Neural progenitor cell (in vitro differentiated cells): ENCODE data around the gene FILIP1. TPM values are rescaled to one million over a fixed set of nuclear protein-coding genes. Genes with fewer than 3 reads are reported as not detected.

Source experiments
- DNase-seq: peaks from one replicate; pipeline ENCODE4 v3.0.0-alpha.2; 2016; ENCODE audit warnings: low spot score
- H2AFZ ChIP-seq: fragments of 200-600 bp; sonication (generic); replicated peaks from 2 replicates; pipeline ENCODE4 v1.6.1; 2016; ENCODE audit warnings: antibody characterized with exemption
- H3F3A ChIP-seq: fragments of 200-600 bp; sonication (generic); 2 replicates; pipeline ENCODE4 v1.6.1; 2016; ENCODE audit warnings: antibody characterized with exemption, low read depth
- H3K27ac ChIP-seq: fragments of 200-600 bp; sonication (generic); 2 replicates; pipeline ENCODE4 v1.5.1; 2016; ENCODE audit warnings: mild to moderate bottlenecking
- H3K27me3 ChIP-seq: fragments of 200-600 bp; sonication (generic); 2 replicates; pipeline ENCODE4 v1.6.1; 2016; ENCODE audit warnings: mild to moderate bottlenecking, moderate library complexity
- H3K36me3 ChIP-seq: fragments of 200-600 bp; sonication (generic); 2 replicates; pipeline ENCODE4 v1.5.1; 2016
- H3K4me1 ChIP-seq: fragments of 200-600 bp; sonication (generic); 2 replicates; pipeline ENCODE4 v1.6.1; 2016; ENCODE audit warnings: mixed run types
- H3K4me2 ChIP-seq: fragments of 200-600 bp; sonication (generic); 2 replicates; pipeline ENCODE4 v1.6.1; 2016
- H3K4me3 ChIP-seq: fragments of 200-600 bp; sonication (generic); 2 replicates; pipeline ENCODE4 v1.5.1; 2016
- H3K79me2 ChIP-seq: fragments of 200-600 bp; sonication (generic); 2 replicates; pipeline ENCODE4 v1.6.1; 2016; ENCODE audit warnings: low read depth
- H3K9ac ChIP-seq: fragments of 200-600 bp; sonication (generic); 2 replicates; pipeline ENCODE4 v1.6.1; 2016
- H3K9me3 ChIP-seq: fragments of 200-600 bp; sonication (generic); 2 replicates; pipeline ENCODE4 v1.5.1; 2016; ENCODE audit warnings: low read depth
- H4K20me1 ChIP-seq: fragments of 200-600 bp; sonication (generic); 2 replicates; pipeline ENCODE4 v1.6.1; 2016; ENCODE audit warnings: low read depth
- H3K27ac Mint-ChIP-seq: 3 replicates; pipeline ENCODE4 v1.8.0; 2021; ENCODE audit warnings: mixed read lengths
- H3K27me3 Mint-ChIP-seq: 2 replicates; pipeline ENCODE4 v1.8.0; 2022; ENCODE audit warnings: low read depth, mild to moderate bottlenecking, inconsistent platforms, moderate library complexity, mixed read lengths; ENCODE audit not compliant: insufficient read depth
- H3K36me3 Mint-ChIP-seq: 3 replicates; pipeline ENCODE4 v1.8.0; 2021; ENCODE audit warnings: mixed read lengths
- H3K4me1 Mint-ChIP-seq: 3 replicates; pipeline ENCODE4 v1.8.0; 2021; ENCODE audit warnings: mixed read lengths
- H3K4me3 Mint-ChIP-seq: 3 replicates; pipeline ENCODE4 v1.8.0; 2021; ENCODE audit warnings: mild to moderate bottlenecking, moderate library complexity, mixed read lengths
- H3K9me3 Mint-ChIP-seq: 3 replicates; pipeline ENCODE4 v1.8.0; 2020; ENCODE audit warnings: mixed read lengths
- CTCF ChIP-seq: fragments of 200-600 bp; sonication (generic); IDR thresholded peaks from 2 replicates; pipeline ENCODE4 v1.5.1; 2017; ENCODE audit warnings: antibody characterized with exemption, mild to moderate bottlenecking
- EZH2 ChIP-seq: fragments of 200-600 bp; sonication (generic); IDR thresholded peaks from 2 replicates; pipeline ENCODE4 v1.6.1; 2017; ENCODE audit warnings: antibody characterized with exemption, mild to moderate bottlenecking, moderate library complexity
- EZH2phosphoT487 ChIP-seq: fragments of 200-600 bp; sonication (generic); IDR thresholded peaks from 2 replicates; pipeline ENCODE4 v1.6.1; 2017; ENCODE audit warnings: antibody characterized with exemption
- total RNA-seq: library from RNA; depleted of rRNA; stranded (reverse); fragments of >200 nt; gene quantifications from 2 replicates; pipeline ENCODE4 v1.2.3, GENCODE V29; 2015; ENCODE audit warnings: low replicate concordance

The FILIP1 gene
- total RNA-seq, 1 donor from 2014 or later: 22.6 TPM

- Histone ChIP-seq H3K9ac (no peak overlapping the region), H3K36me3 (no peaks in the 10 kb centered on the region), H3K4me2 (no peak overlapping the region), H3K9me3 (no peaks in the 10 kb centered on the region), H3K4me1 (no peaks in the 10 kb centered on the region), H3K4me3 (no peak overlapping the region), H3F3A (no peaks in the 10 kb centered on the region), H2AFZ (peak overlapping the region; percentile 11), H4K20me1 (no peaks in the 10 kb centered on the region), H3K27me3 (no peaks in the 10 kb centered on the region), H3K79me2 (no peaks in the 10 kb centered on the region), H3K27ac (no peak overlapping the region)
- TF ChIP-seq EZH2phosphoT487 (no peak), EZH2 (no peak), CTCF (no peak)
- no peaks in the 10 kb centered on the region for H3K27me3 Mint-ChIP-seq
- no peak for DNase-seq
- H3K27ac Mint-ChIP-seq: no peak overlapping the region
- no peak overlapping the region for H3K4me3 Mint-ChIP-seq
- peaks cover 7% of the 10 kb centered on the region for H3K4me1 Mint-ChIP-seq
- H3K36me3 Mint-ChIP-seq: no peaks in the 10 kb centered on the region
- no peaks in the 10 kb centered on the region for H3K9me3 Mint-ChIP-seq
Measured at GRCh38 chr6:75421316-75422023, 72.1 kb downstream of the FILIP1 start.

GRCh38 chr6:75419980-75420379 lies 73.6 kb downstream of the FILIP1 start:
- no peaks in the 10 kb centered on the region for H3K79me2 ChIP-seq
- Mint-ChIP-seq H3K36me3 (no peaks in the 10 kb centered on the region), H3K27me3 (no peaks in the 10 kb centered on the region), H3K27ac (no peak overlapping the region), H3K4me1 (peaks cover 7% of the 10 kb centered on the region), H3K9me3 (no peaks in the 10 kb centered on the region), H3K4me3 (no peak overlapping the region)
- H3K4me2 ChIP-seq: no peak overlapping the region
- no peak for TF ChIP-seq EZH2phosphoT487
- no peak for TF ChIP-seq EZH2
- TF ChIP-seq CTCF: no peak
- H3K4me3 ChIP-seq: no peak overlapping the region
- DNase-seq: no peak
- H4K20me1 ChIP-seq: no peaks in the 10 kb centered on the region
- H3K36me3 ChIP-seq: no peaks in the 10 kb centered on the region
- H3K27me3 ChIP-seq: no peaks in the 10 kb centered on the region
- no peaks in the 10 kb centered on the region for H3K4me1 ChIP-seq
- no peak overlapping the region for H3K9ac ChIP-seq
- no peak overlapping the region for H3K27ac ChIP-seq
- H3K9me3 ChIP-seq: no peaks in the 10 kb centered on the region
- no peaks in the 10 kb centered on the region for H3F3A ChIP-seq
- H2AFZ ChIP-seq: no peak overlapping the region

GRCh38 chr6:75419416-75419815 lies 74.2 kb downstream of the FILIP1 start:
- no peak overlapping the region for H2AFZ ChIP-seq
- no peak overlapping the region for H3K4me3 Mint-ChIP-seq

More at GRCh38 chr6:75419416-75419815, 74.2 kb downstream of the FILIP1 start:
- Histone ChIP-seq H3K9ac (no peak overlapping the region), H3K27ac (no peak overlapping the region), H3K4me2 (no peak overlapping the region), H3F3A (no peaks in the 10 kb centered on the region), H3K79me2 (no peaks in the 10 kb centered on the region), H4K20me1 (no peaks in the 10 kb centered on the region), H3K36me3 (no peaks in the 10 kb centered on the region), H3K4me1 (no peaks in the 10 kb centered on the region), H3K9me3 (no peaks in the 10 kb centered on the region), H3K4me3 (no peak overlapping the region), H3K27me3 (no peaks in the 10 kb centered on the region)
- H3K27ac Mint-ChIP-seq: no peak overlapping the region
- no peak for DNase-seq
- TF ChIP-seq EZH2phosphoT487: no peak
- no peak for TF ChIP-seq EZH2
- TF ChIP-seq CTCF: no peak
- no peaks in the 10 kb centered on the region for H3K27me3 Mint-ChIP-seq
- no peaks in the 10 kb centered on the region for H3K36me3 Mint-ChIP-seq
- H3K4me1 Mint-ChIP-seq: peaks cover 7% of the 10 kb centered on the region
- no peaks in the 10 kb centered on the region for H3K9me3 Mint-ChIP-seq
